Neural progenitor cell (in vitro differentiated cells): ENCODE measurements around the gene MFAP3. TPM values are rescaled to one million over a fixed set of nuclear protein-coding genes. Genes with fewer than 3 reads are reported as not detected.
A peak's percentile ranks its signal among the peaks of the same experiment; 100 is the strongest.

Source experiments
- DNase-seq: peaks from one replicate; pipeline ENCODE4 v3.0.0-alpha.2; 2016; ENCODE audit warnings: low spot score
- H2AFZ ChIP-seq: fragments of 200-600 bp; sonication (generic); replicated peaks from 2 replicates; pipeline ENCODE4 v1.6.1; 2016; ENCODE audit warnings: antibody characterized with exemption
- H3F3A ChIP-seq: fragments of 200-600 bp; sonication (generic); 2 replicates; pipeline ENCODE4 v1.6.1; 2016; ENCODE audit warnings: antibody characterized with exemption, low read depth
- H3K27ac ChIP-seq: fragments of 200-600 bp; sonication (generic); 2 replicates; pipeline ENCODE4 v1.5.1; 2016; ENCODE audit warnings: mild to moderate bottlenecking
- H3K27me3 ChIP-seq: fragments of 200-600 bp; sonication (generic); 2 replicates; pipeline ENCODE4 v1.6.1; 2016; ENCODE audit warnings: mild to moderate bottlenecking, moderate library complexity
- H3K36me3 ChIP-seq: fragments of 200-600 bp; sonication (generic); 2 replicates; pipeline ENCODE4 v1.5.1; 2016
- H3K4me1 ChIP-seq: fragments of 200-600 bp; sonication (generic); 2 replicates; pipeline ENCODE4 v1.6.1; 2016; ENCODE audit warnings: mixed run types
- H3K4me2 ChIP-seq: fragments of 200-600 bp; sonication (generic); 2 replicates; pipeline ENCODE4 v1.6.1; 2016
- H3K4me3 ChIP-seq: fragments of 200-600 bp; sonication (generic); 2 replicates; pipeline ENCODE4 v1.5.1; 2016
- H3K79me2 ChIP-seq: fragments of 200-600 bp; sonication (generic); 2 replicates; pipeline ENCODE4 v1.6.1; 2016; ENCODE audit warnings: low read depth
- H3K9ac ChIP-seq: fragments of 200-600 bp; sonication (generic); 2 replicates; pipeline ENCODE4 v1.6.1; 2016
- H3K9me3 ChIP-seq: fragments of 200-600 bp; sonication (generic); 2 replicates; pipeline ENCODE4 v1.5.1; 2016; ENCODE audit warnings: low read depth
- H4K20me1 ChIP-seq: fragments of 200-600 bp; sonication (generic); 2 replicates; pipeline ENCODE4 v1.6.1; 2016; ENCODE audit warnings: low read depth
- H3K27ac Mint-ChIP-seq: 3 replicates; pipeline ENCODE4 v1.8.0; 2021; ENCODE audit warnings: mixed read lengths
- H3K27me3 Mint-ChIP-seq: 2 replicates; pipeline ENCODE4 v1.8.0; 2022; ENCODE audit warnings: low read depth, mild to moderate bottlenecking, inconsistent platforms, moderate library complexity, mixed read lengths; ENCODE audit not compliant: insufficient read depth
- H3K36me3 Mint-ChIP-seq: 3 replicates; pipeline ENCODE4 v1.8.0; 2021; ENCODE audit warnings: mixed read lengths
- H3K4me1 Mint-ChIP-seq: 3 replicates; pipeline ENCODE4 v1.8.0; 2021; ENCODE audit warnings: mixed read lengths
- H3K4me3 Mint-ChIP-seq: 3 replicates; pipeline ENCODE4 v1.8.0; 2021; ENCODE audit warnings: mild to moderate bottlenecking, moderate library complexity, mixed read lengths
- H3K9me3 Mint-ChIP-seq: 3 replicates; pipeline ENCODE4 v1.8.0; 2020; ENCODE audit warnings: mixed read lengths
- EZH2 ChIP-seq: fragments of 200-600 bp; sonication (generic); IDR thresholded peaks from 2 replicates; pipeline ENCODE4 v1.6.1; 2017; ENCODE audit warnings: antibody characterized with exemption, mild to moderate bottlenecking, moderate library complexity
- EZH2phosphoT487 ChIP-seq: fragments of 200-600 bp; sonication (generic); IDR thresholded peaks from 2 replicates; pipeline ENCODE4 v1.6.1; 2017; ENCODE audit warnings: antibody characterized with exemption
- total RNA-seq: library from RNA; depleted of rRNA; stranded (reverse); fragments of >200 nt; gene quantifications from 2 replicates; pipeline ENCODE4 v1.2.3, GENCODE V29; 2015; ENCODE audit warnings: low replicate concordance
- TF ChIP-seq, protein P1 (sequence below): fragments of 200-600 bp; sonication (generic); IDR thresholded peaks from 2 replicates; pipeline ENCODE4 v1.5.1; 2017; ENCODE audit warnings: antibody characterized with exemption, mild to moderate bottlenecking

The MFAP3 gene
- total RNA-seq, 1 donor from 2014 or later, result 89.7 TPM

DNA sequence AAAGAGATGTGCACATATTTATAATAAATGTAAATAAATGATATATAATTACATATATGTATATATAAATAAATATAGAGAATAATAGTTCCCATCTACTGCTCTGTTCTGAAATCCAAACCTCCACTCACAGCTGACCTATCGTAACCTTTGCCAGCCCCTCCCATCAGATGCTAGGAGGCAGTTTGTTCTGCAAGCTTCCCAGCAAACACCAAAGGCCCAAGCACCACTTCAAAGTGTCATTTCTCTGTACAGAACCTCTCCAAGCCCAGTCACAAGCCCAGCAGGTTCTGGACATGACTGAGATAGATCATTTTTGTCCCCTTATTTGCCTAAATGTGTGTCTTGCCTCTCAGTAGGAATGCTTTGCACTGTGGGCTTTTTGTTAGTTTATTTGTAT lies 62.4 kb downstream of the MFAP3 start:
- H3F3A ChIP-seq, result no peaks in the 10 kb centered on the region
- Mint-ChIP-seq H3K9me3 (no peaks in the 10 kb centered on the region), H3K36me3 (peaks cover 9% of the 10 kb centered on the region), H3K27ac (peak overlapping the region; percentile 92), H3K4me3 (no peak overlapping the region), H3K27me3 (peaks cover 8% of the 10 kb centered on the region), H3K4me1 (peaks cover 19% of the 10 kb centered on the region)
- H4K20me1 ChIP-seq, result no peaks in the 10 kb centered on the region
- H3K36me3 ChIP-seq, result no peaks in the 10 kb centered on the region
- H3K79me2 ChIP-seq, result no peaks in the 10 kb centered on the region
- no peak for DNase-seq
- TF ChIP-seq, protein P1, sequence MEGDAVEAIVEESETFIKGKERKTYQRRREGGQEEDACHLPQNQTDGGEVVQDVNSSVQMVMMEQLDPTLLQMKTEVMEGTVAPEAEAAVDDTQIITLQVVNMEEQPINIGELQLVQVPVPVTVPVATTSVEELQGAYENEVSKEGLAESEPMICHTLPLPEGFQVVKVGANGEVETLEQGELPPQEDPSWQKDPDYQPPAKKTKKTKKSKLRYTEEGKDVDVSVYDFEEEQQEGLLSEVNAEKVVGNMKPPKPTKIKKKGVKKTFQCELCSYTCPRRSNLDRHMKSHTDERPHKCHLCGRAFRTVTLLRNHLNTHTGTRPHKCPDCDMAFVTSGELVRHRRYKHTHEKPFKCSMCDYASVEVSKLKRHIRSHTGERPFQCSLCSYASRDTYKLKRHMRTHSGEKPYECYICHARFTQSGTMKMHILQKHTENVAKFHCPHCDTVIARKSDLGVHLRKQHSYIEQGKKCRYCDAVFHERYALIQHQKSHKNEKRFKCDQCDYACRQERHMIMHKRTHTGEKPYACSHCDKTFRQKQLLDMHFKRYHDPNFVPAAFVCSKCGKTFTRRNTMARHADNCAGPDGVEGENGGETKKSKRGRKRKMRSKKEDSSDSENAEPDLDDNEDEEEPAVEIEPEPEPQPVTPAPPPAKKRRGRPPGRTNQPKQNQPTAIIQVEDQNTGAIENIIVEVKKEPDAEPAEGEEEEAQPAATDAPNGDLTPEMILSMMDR, result no peak
- TF ChIP-seq EZH2phosphoT487 (no peak), EZH2 (no peak)
- H3K9ac ChIP-seq, result no peak overlapping the region
- no peak overlapping the region for H3K27ac ChIP-seq
- no peak overlapping the region for H3K4me2 ChIP-seq
- H3K9me3 ChIP-seq, result no peaks in the 10 kb centered on the region
- H3K4me1 ChIP-seq, result peaks cover 5% of the 10 kb centered on the region
- no peak overlapping the region for H2AFZ ChIP-seq
- H3K4me3 ChIP-seq, result no peak overlapping the region
- H3K27me3 ChIP-seq, result no peaks in the 10 kb centered on the region

DNA sequence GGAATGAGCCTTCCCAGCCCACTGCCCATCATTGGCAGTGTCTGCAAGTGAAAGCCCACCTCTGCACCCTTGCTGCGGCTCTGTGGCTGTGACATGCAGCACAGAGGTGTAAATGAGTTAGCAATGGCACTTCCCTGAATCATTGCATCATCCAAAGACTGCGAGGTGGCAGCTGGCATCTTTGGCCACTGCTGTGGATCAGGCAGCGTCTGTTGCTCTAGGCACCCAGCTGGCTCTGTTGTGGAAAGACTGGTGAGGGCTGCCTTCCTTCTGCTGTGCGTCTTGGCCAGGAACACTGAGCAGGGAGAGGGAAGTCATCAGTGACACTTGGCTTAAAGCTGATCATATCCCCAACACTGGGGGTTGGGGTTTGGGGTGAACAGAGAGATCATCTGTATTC lies 64.5 kb downstream of the MFAP3 start:
- Mint-ChIP-seq H3K27ac (no peak overlapping the region), H3K36me3 (peaks cover 9% of the 10 kb centered on the region), H3K4me1 (peaks cover 34% of the 10 kb centered on the region), H3K27me3 (peaks cover 9% of the 10 kb centered on the region), H3K9me3 (no peaks in the 10 kb centered on the region), H3K4me3 (no peak overlapping the region)
- no peaks in the 10 kb centered on the region for H3K36me3 ChIP-seq
- H3K9me3 ChIP-seq, result no peaks in the 10 kb centered on the region
- TF ChIP-seq, protein P1, result no peak
- TF ChIP-seq EZH2phosphoT487 (no peak), EZH2 (no peak)
- no peaks in the 10 kb centered on the region for H3K27me3 ChIP-seq
- no peaks in the 10 kb centered on the region for H3K79me2 ChIP-seq
- H3F3A ChIP-seq, result peaks cover 5% of the 10 kb centered on the region
- no peak overlapping the region for H3K4me2 ChIP-seq
- peaks cover 13% of the 10 kb centered on the region for H3K4me1 ChIP-seq
- H3K9ac ChIP-seq, result no peak overlapping the region
- H3K4me3 ChIP-seq, result no peak overlapping the region
- H3K27ac ChIP-seq, result no peak overlapping the region
- DNase-seq, result no peak
- no peaks in the 10 kb centered on the region for H4K20me1 ChIP-seq
- no peak overlapping the region for H2AFZ ChIP-seq

Other genes with a start within 250 kb of the MFAP3 start
- gene FAM114A2, start 57 bp upstream of the MFAP3 start, total RNA-seq, result 13.2 and 19.9 TPM in 2 replicates
- 10.2 and 10.5 TPM in 2 replicates for gene GALNT10, start 151.8 kb downstream of the MFAP3 start, total RNA-seq